NT2/D1 (cell line): ENCODE results near the gene CELSR1.
A peak's percentile ranks its signal among the peaks of the same experiment; 100 is the strongest.

ENCODE experiments used
- DNase-seq: peaks from one replicate; pipeline ENCODE4 v3.0.0-alpha.2; 2011; ENCODE audit warnings: low read depth, low spot score
- H3K27me3 ChIP-seq: 2 replicates; pipeline ENCODE4 v1.6.0; 2011; ENCODE audit warnings: mild to moderate bottlenecking; ENCODE audit not compliant: insufficient read length, insufficient read depth
- H3K36me3 ChIP-seq: 2 replicates; pipeline ENCODE4 v1.6.1; 2011; ENCODE audit warnings: mild to moderate bottlenecking, low read length, mixed read lengths; ENCODE audit not compliant: insufficient read depth, insufficient read length
- H3K4me1 ChIP-seq: 2 replicates; pipeline ENCODE4 v1.5.1; 2011; ENCODE audit not compliant: insufficient read depth, insufficient read length
- H3K4me3 ChIP-seq: 2 replicates; pipeline ENCODE4 v1.5.1; 2011; ENCODE audit warnings: low read depth; ENCODE audit not compliant: insufficient read length
- H3K9ac ChIP-seq: 2 replicates; pipeline ENCODE4 v1.6.0; 2011; ENCODE audit warnings: low read depth; ENCODE audit not compliant: insufficient read length
- H3K9me3 ChIP-seq: 2 replicates; pipeline ENCODE4 v1.5.1; 2011; ENCODE audit warnings: mild to moderate bottlenecking, low read length; ENCODE audit not compliant: insufficient read depth
- SUZ12 ChIP-seq: IDR thresholded peaks from 2 replicates; pipeline ENCODE4 v1.6.1; 2011; ENCODE audit not compliant: insufficient read length, insufficient read depth; ENCODE audit errors: extremely low read depth
- YY1 ChIP-seq: IDR thresholded peaks from 2 replicates; pipeline ENCODE4 v1.6.1; 2011; ENCODE audit not compliant: insufficient read length, insufficient read depth
- ZNF274 ChIP-seq: IDR thresholded peaks from 2 replicates; pipeline ENCODE4 v1.6.1; 2011; ENCODE audit warnings: mild to moderate bottlenecking, low read depth, low read length

CELSR1 gene

DNA sequence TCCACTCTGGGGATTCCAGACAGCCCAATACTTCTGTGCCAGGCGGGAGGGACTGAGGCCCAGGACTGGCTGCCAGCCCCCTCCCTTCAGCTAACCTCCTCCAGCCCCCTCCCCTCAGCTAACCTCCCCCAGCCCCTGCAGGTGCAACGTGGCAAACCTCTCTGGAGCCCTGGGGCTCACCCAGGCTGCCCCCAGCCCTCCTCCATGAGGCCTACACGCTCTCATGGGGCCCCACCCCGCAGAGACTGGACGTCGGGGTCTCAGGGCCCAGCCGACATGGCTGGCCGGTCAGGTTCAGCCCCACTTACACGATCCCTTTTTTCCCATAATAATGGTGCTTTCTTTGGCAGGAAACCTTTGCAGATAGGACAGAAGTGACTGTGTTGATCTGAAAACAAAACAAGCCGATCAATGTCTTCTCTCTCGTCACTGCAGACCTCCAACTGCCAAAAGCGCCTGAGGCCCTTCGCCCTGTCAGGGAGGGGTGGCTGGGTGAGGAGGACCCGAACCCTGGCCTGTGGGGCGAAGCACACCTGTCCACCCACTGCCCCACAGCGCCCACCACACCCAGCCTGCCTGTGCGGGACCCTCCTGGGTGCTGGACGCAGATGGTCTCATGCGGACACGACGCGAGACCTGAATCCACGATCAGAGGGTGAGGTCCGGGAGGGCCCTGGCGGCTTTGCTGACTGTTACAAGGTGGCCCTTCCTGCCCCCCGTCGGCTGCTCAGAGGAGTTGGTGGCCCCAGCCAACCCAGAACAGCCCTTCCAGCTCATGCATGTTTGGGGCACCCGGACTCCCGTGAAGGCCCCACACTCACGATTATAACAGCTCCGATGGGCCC is 168.3 kb downstream of the CELSR1 start:
- DNase-seq = no peak
- no peak overlapping the region for H3K4me3 ChIP-seq
- H3K27me3 ChIP-seq = no peaks in the 10 kb centered on the region
- TF ChIP-seq SUZ12 (no peak), YY1 (no peak), ZNF274 (no peak)
- peaks cover 15% of the 10 kb centered on the region for H3K4me1 ChIP-seq
- no peaks in the 10 kb centered on the region for H3K9me3 ChIP-seq
- H3K9ac ChIP-seq = no peak overlapping the region
- peaks cover 19% of the 10 kb centered on the region for H3K36me3 ChIP-seq

- Histone ChIP-seq H3K4me1 (peaks cover 15% of the 10 kb centered on the region), H3K36me3 (peaks cover 23% of the 10 kb centered on the region), H3K27me3 (no peaks in the 10 kb centered on the region), H3K4me3 (no peak overlapping the region), H3K9me3 (no peaks in the 10 kb centered on the region), H3K9ac (no peak overlapping the region)
- DNase-seq = no peak
- TF ChIP-seq YY1 (no peak), ZNF274 (no peak), SUZ12 (no peak)
These were observed 169.0 kb downstream of the CELSR1 start for GRCh38 chr22:46368422-46368821.

DNA sequence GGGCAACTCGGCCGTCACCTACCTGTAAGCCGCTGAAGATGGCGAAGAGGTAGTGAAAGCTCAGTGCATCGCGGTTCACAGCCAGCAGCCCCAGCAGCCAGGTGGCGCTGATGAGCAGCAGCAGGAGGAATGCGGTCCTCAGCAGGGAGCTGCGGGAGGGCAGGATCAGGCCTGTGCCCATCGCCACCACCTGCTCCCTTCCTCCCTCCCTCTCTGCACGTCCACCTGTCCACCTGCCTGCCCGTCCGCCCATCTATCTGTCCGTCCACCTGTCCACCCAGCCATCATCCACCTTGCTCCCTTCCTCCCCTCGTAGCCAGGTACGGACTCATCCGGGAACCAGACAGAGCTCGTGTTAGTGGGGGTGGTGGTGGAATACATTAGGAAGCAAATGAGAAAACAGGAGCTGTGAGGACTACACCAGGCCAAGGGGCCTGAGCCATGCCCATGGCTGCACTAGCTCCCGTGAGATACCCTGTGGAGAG is 169.7 kb downstream of the CELSR1 start:
- Histone ChIP-seq H3K9me3 (no peaks in the 10 kb centered on the region), H3K4me3 (no peak overlapping the region), H3K9ac (no peak overlapping the region), H3K36me3 (peaks cover 24% of the 10 kb centered on the region), H3K4me1 (peaks cover 15% of the 10 kb centered on the region), H3K27me3 (no peaks in the 10 kb centered on the region)
- TF ChIP-seq SUZ12 (no peak), YY1 (no peak), ZNF274 (no peak)
- DNase-seq = peak; percentile 40

- TF ChIP-seq ZNF274 = no peak
- TF ChIP-seq SUZ12 = no peak
- TF ChIP-seq YY1 = no peak
- Histone ChIP-seq H3K36me3 (peaks cover 25% of the 10 kb centered on the region), H3K9ac (no peak overlapping the region), H3K4me1 (peaks cover 15% of the 10 kb centered on the region), H3K9me3 (no peaks in the 10 kb centered on the region), H3K4me3 (no peak overlapping the region), H3K27me3 (no peaks in the 10 kb centered on the region)
- DNase-seq = no peak
These were observed 170.4 kb downstream of the CELSR1 start for GRCh38 chr22:46366801-46367706.

GRCh38 chr22:46366327-46366731 is 171.1 kb downstream of the CELSR1 start:
- Histone ChIP-seq H3K36me3 (peaks cover 25% of the 10 kb centered on the region), H3K27me3 (no peaks in the 10 kb centered on the region), H3K9me3 (no peaks in the 10 kb centered on the region), H3K4me3 (no peak overlapping the region), H3K9ac (no peak overlapping the region), H3K4me1 (peaks cover 15% of the 10 kb centered on the region)
- TF ChIP-seq YY1 (no peak), SUZ12 (no peak), ZNF274 (no peak)
- no peak for DNase-seq

- peaks cover 28% of the 10 kb centered on the region for H3K36me3 ChIP-seq
- H3K27me3 ChIP-seq = no peaks in the 10 kb centered on the region
- no peak for TF ChIP-seq SUZ12
- TF ChIP-seq ZNF274 = no peak
- no peak for TF ChIP-seq YY1
- H3K9ac ChIP-seq = no peak overlapping the region
- H3K4me1 ChIP-seq = peaks cover 15% of the 10 kb centered on the region
- H3K4me3 ChIP-seq = no peak overlapping the region
- DNase-seq = no peak
- H3K9me3 ChIP-seq = no peaks in the 10 kb centered on the region
These were observed 172.2 kb downstream of the CELSR1 start for GRCh38 chr22:46365166-46365624.
